HepG2 (cell line): ENCODE measurements around the gene NOP56. TPM values are rescaled to one million over a fixed set of nuclear protein-coding genes. Genes with fewer than 3 reads are reported as not detected.

Source experiments
- ATAC-seq: fragments of 200-7000 bp; cut with Tn5 transposase; 3 replicates; pipeline ENCODE4 v1.9.1; 2020; ENCODE audit warnings: mild to moderate bottlenecking, moderate library complexity
- BruUV-seq: library from RNA; stranded (reverse); fragments of 400-500 nt; replicated peaks from 2 replicates; lab custom pipeline; 2021; lab: Mats Ljungman, UMichigan
- CTCF ChIA-PET: fragments of 300-600 bp; formaldehyde crosslinking; extraction: SDS; loops from one replicate; lab custom pipeline; 2021; ENCODE audit warnings: low total read pairs, inconsistent platforms, low intra/inter-chr PET ratio; lab: Yijun Ruan, JAX
- POLR2A ChIA-PET: fragments of 350-600 bp; sonication (Branson Sonifier 250); formaldehyde crosslinking; loops from one replicate; lab custom pipeline; 2020; ENCODE audit warnings: antibody characterized with exemption, inconsistent platforms; lab: Yijun Ruan, JAX
- DNase-seq: peaks from one replicate; pipeline ENCODE4 v3.0.0-alpha.2; 2015; ENCODE audit warnings: low spot score
- FAIRE-seq: peaks from 3 replicates; lab custom pipeline; 2011; peaks lifted over from hg19 to GRCh38; lab: Jason Lieb, UNC
- H2AFZ ChIP-seq: one replicate; pipeline ENCODE4 v1.6.1; 2011; ENCODE audit warnings: low read length, inconsistent platforms
- H3K27ac ChIP-seq: fragments of 300-600 bp; 3 replicates; pipeline ENCODE4 v1.8.0; 2011; ENCODE audit warnings: mixed run types, mild to moderate bottlenecking, mixed read lengths, low read length, inconsistent platforms; ENCODE audit not compliant: insufficient read depth; ENCODE audit errors: extremely low read length
- H3K27me3 ChIP-seq, 2 experiments: fragments of 200-600 bp in 1 of 2; 2 replicates in 1 of 2; 3 replicates in 1 of 2; pipeline versions ENCODE4 v1.6.0 to v1.8.0; 2011; ENCODE audit warnings: low read length in 2 of 2, mild to moderate bottlenecking in 2 of 2, moderate library complexity in 2 of 2, inconsistent platforms in 1 of 2; ENCODE audit not compliant: insufficient read depth in 2 of 2, control insufficient read depth in 1 of 2
- H3K36me3 ChIP-seq, 2 experiments: fragments of 200-600 bp in 1 of 2; replicated peaks in 1 of 2; 2 replicates in 1 of 2; 3 replicates in 1 of 2; pipeline versions ENCODE4 v1.5.1 to v1.8.0; 2011; ENCODE audit warnings: low read length in 2 of 2, inconsistent platforms in 1 of 2; ENCODE audit not compliant: insufficient read depth in 2 of 2, control insufficient read depth in 1 of 2
- H3K4me1 ChIP-seq: 2 replicates; pipeline ENCODE4 v1.5.1; 2012; ENCODE audit warnings: low read length, inconsistent platforms; ENCODE audit not compliant: insufficient read depth
- H3K4me2 ChIP-seq: 2 replicates; pipeline ENCODE4 v1.6.0; 2011; ENCODE audit warnings: low read depth, low read length, inconsistent platforms
- H3K4me3 ChIP-seq, 3 experiments: fragments of 200-600 bp in 1 of 3; sonication (generic), shearing (Covaris generic) in 1 of 3; replicated peaks in 1 of 3; 2 replicates each; pipeline ENCODE4 v1.5.1; 2011 to 2016; ENCODE audit warnings: low read length in 3 of 3, inconsistent platforms in 2 of 3, low read depth in 2 of 3, mild to moderate bottlenecking in 2 of 3, control low read depth in 1 of 3, mixed read lengths in 1 of 3; ENCODE audit not compliant: insufficient read depth in 1 of 3
- H3K79me2 ChIP-seq: one replicate; pipeline ENCODE4 v1.6.1; 2011; ENCODE audit warnings: low read length, inconsistent platforms; ENCODE audit not compliant: insufficient read depth
- H3K9ac ChIP-seq: 2 replicates; pipeline ENCODE4 v1.6.0; 2011; ENCODE audit warnings: mild to moderate bottlenecking, low read depth, low read length, inconsistent platforms; ENCODE audit not compliant: insufficient read depth
- H3K9me3 ChIP-seq: 2 replicates; pipeline ENCODE4 v1.5.1; 2012; ENCODE audit warnings: mild to moderate bottlenecking, low read length
- H4K20me1 ChIP-seq: 2 replicates; pipeline ENCODE4 v1.6.0; 2011; ENCODE audit warnings: inconsistent platforms, mild to moderate bottlenecking, low read length, moderate library complexity; ENCODE audit not compliant: insufficient read depth
- BCL3 ChIP-seq: sonication (generic); formaldehyde crosslinking; IDR thresholded peaks from 2 replicates; pipeline ENCODE4 v1.5.1; 2020; ENCODE audit warnings: mild to moderate bottlenecking, missing genetic modification reagents, moderate library complexity
- DNMT1 ChIP-seq: sonication (generic); formaldehyde crosslinking; IDR thresholded peaks from 2 replicates; pipeline ENCODE4 v1.5.1; 2020; ENCODE audit warnings: mild to moderate bottlenecking, missing genetic modification reagents
- GATAD1 ChIP-seq: IDR thresholded peaks from 2 replicates; pipeline ENCODE4 v1.6.1; 2016; ENCODE audit warnings: missing genetic modification reagents, missing compliant biosample characterization
- GTF3A ChIP-seq: sonication (generic); formaldehyde crosslinking; conservative IDR thresholded peaks from 2 replicates; pipeline ENCODE4 v1.4.0; 2020; ENCODE audit warnings: mild to moderate bottlenecking, missing genetic modification reagents
- HNRNPK ChIP-seq: fragments of 200-400 bp; formaldehyde crosslinking; IDR thresholded peaks from 2 replicates; pipeline ENCODE4 v1.6.1; 2018; ENCODE audit warnings: low read length, low read depth, moderate library complexity, mild to moderate bottlenecking; ENCODE audit not compliant: poor library complexity, severe bottlenecking
- HNRNPLL ChIP-seq: fragments of 200-400 bp; formaldehyde crosslinking; IDR thresholded peaks from 2 replicates; pipeline ENCODE4 v1.6.1; 2017; ENCODE audit warnings: mild to moderate bottlenecking, low read depth, low read length; ENCODE audit not compliant: poor library complexity, severe bottlenecking
- MAZ ChIP-seq, 2 experiments: sonication (generic) in 1 of 2; formaldehyde crosslinking in 1 of 2; IDR thresholded peaks; 2 replicates each; pipeline versions ENCODE4 v1.5.0 to v1.6.1; 2012 to 2020; ENCODE audit warnings: low read depth in 2 of 2, mild to moderate bottlenecking in 2 of 2, borderline replicate concordance in 1 of 2, improper control_type of control experiment in 1 of 2, low read length in 1 of 2, missing genetic modification reagents in 1 of 2, moderate library complexity in 1 of 2
- MTA1 ChIP-seq: sonication (generic); formaldehyde crosslinking; IDR thresholded peaks from 2 replicates; pipeline ENCODE4 v1.4.0; 2020; ENCODE audit warnings: missing genetic modification reagents, mild to moderate bottlenecking, borderline replicate concordance
- NFYC ChIP-seq: IDR thresholded peaks from 2 replicates; pipeline ENCODE4 v1.6.1; 2016; ENCODE audit warnings: missing genetic modification reagents, missing compliant biosample characterization
- THAP7 ChIP-seq: sonication (generic); formaldehyde crosslinking; IDR thresholded peaks from 2 replicates; pipeline ENCODE4 v1.8.1; 2023; ENCODE audit warnings: mild to moderate bottlenecking, missing genetic modification reagents
- ZFP91 ChIP-seq: sonication (generic); formaldehyde crosslinking; IDR thresholded peaks from 2 replicates; pipeline ENCODE4 v1.9.0; 2022; ENCODE audit warnings: missing genetic modification reagents, mild to moderate bottlenecking, borderline replicate concordance
- ZNF274 ChIP-seq: sonication (generic); formaldehyde crosslinking; IDR thresholded peaks from 2 replicates; pipeline ENCODE4 v1.5.1; 2020; ENCODE audit warnings: mild to moderate bottlenecking, missing genetic modification reagents
- ZNF678 ChIP-seq: sonication (generic); formaldehyde crosslinking; IDR thresholded peaks from 2 replicates; pipeline ENCODE4 v1.4.0; 2020; ENCODE audit warnings: mild to moderate bottlenecking, missing genetic modification reagents
- ZNF772 ChIP-seq: sonication (generic); formaldehyde crosslinking; IDR thresholded peaks from 2 replicates; pipeline ENCODE4 v1.5.0; 2020; ENCODE audit warnings: mild to moderate bottlenecking, missing genetic modification reagents
- ZXDC ChIP-seq: sonication (generic); formaldehyde crosslinking; IDR thresholded peaks from 2 replicates; pipeline ENCODE4 v1.5.0; 2020; ENCODE audit warnings: mild to moderate bottlenecking, missing genetic modification reagents
- WGBS: methylation state at CpG from one replicate; pipeline ENCODE4 v1.1.6; 2017; ENCODE audit warnings: low lambda C conversion rate; 5-methylcytosine and 5-hydroxymethylcytosine counted together
- in situ Hi-C: cut with HindIII; loops from 2 replicates; pipeline ENCODE4 v1.10.0; 2017; ENCODE audit warnings: low pct_unique_long_range_greater_than_20kb; ENCODE audit not compliant: extremely low pct_ligation_motif_present
- intact Hi-C: fragments of 100-400 bp; cut with micrococcal nuclease; formaldehyde crosslinking; loops from one replicate; pipeline ENCODE4 v1.10.0; 2022; ENCODE audit not compliant: unreplicated experiment
- polyA plus RNA-seq, 8 experiments: library from polyadenylated mRNA; depleted of rRNA in 3 of 8; stranded (reverse) in 7 of 8; unstranded in 1 of 8; fragments of >200 nt; fragmentation: Illumina TruSeq in 4 of 8; extraction: Trizol in 4 of 8; gene quantifications; 2 replicates each; pipeline versions ENCODE4 v1.2.1 to v1.2.3, GENCODE V29; 2011 to 2016; ENCODE audit warnings: low read depth in 4 of 8, missing spikeins in 1 of 8, mixed read lengths in 1 of 8; ENCODE audit not compliant: insufficient read depth in 1 of 8
- total RNA-seq, 5 experiments: library from RNA; depleted of rRNA; stranded (reverse); fragments of >200 nt; fragmentation: Illumina TruSeq; extraction: Trizol; gene quantifications; 2 replicates each; pipeline ENCODE4 v1.2.3, GENCODE V29; 2016; ENCODE audit warnings: low read depth in 1 of 5

The NOP56 gene
- total and polyA plus RNA-seq, 2 of the 13 experiments (the other 11 are each of a cell fraction or from before 2014, with no cell fraction given): 369 to 1,116 TPM

- Histone ChIP-seq H3K4me2 (peak overlapping the region; percentile 65), H3K9me3 (no peaks in the 10 kb centered on the region), H4K20me1 (peaks cover 6% of the 10 kb centered on the region; the same call in 1 of the 2 replicates), H3K4me3 (peak overlapping the region in 2 of 3 experiments; percentile 47 to 72; a peak in 3 of 6 replicates), H3K36me3 (no peaks in the 10 kb centered on the region), H3K27me3 (peaks cover 31 to 84% of the 10 kb centered on the region in 2 experiments), H3K9ac (no peak overlapping the region), H3K79me2 (no peaks in the 10 kb centered on the region), H3K27ac (no peak overlapping the region), H3K4me1 (peaks cover 8% of the 10 kb centered on the region), H2AFZ (no peak overlapping the region)
- no peak for FAIRE-seq
- 29% methylated on average over 21 of the region's 89 CpGs for WGBS
- no peak for DNase-seq
- no TSS peak for BruUV-seq
- CTCF ChIA-PET: no interaction called here
- intact Hi-C loops: no loop called here
- peak; percentile 24 for ATAC-seq
- POLR2A ChIA-PET: interaction anchor here (2.3 kb wide), 1 partner anchor 41 kb away, joined by 8 read pairs; the partner anchor contains the start of gene NOP56
- in situ Hi-C loops: no loop called here
- TF ChIP-seq GTF3A: no peak
- TF ChIP-seq DNMT1 (CRISPR knock-in tag): peak; percentile 65; the same call in 1 of the 2 replicates
- TF ChIP-seq HNRNPK: peak; percentile 34
- TF ChIP-seq ZFP91 (CRISPR knock-in tag): peak; percentile 48; the same call in 1 of the 2 replicates
- TF ChIP-seq THAP7 (CRISPR knock-in tag): no peak
- TF ChIP-seq ZNF678 (CRISPR knock-in tag): 0 out of 2 replicates have a peak, but pooled peaks have one; percentile 55
- TF ChIP-seq MTA1: peak; percentile 30; the same call in 1 of the 2 replicates
- TF ChIP-seq GATAD1 (CRISPR knock-in tag): no peak
- peak; percentile 66; the same call in 1 of the 2 replicates for TF ChIP-seq ZNF772 (CRISPR knock-in tag)
- peak; percentile 56 for TF ChIP-seq HNRNPLL
- no peak for TF ChIP-seq MAZ (IDR thresholded peaks at IDR 0.05; ENCODE audit: borderline replicate concordance, low read depth, low read length)
- 0 out of 2 replicates have a peak, but pooled peaks have one; percentile 49 for TF ChIP-seq MAZ (CRISPR knock-in tag; IDR thresholded peaks at IDR 0.05; ENCODE audit: low read depth)
- no peak for TF ChIP-seq ZXDC (CRISPR knock-in tag)
- TF ChIP-seq BCL3 (CRISPR knock-in tag): no peak; the same call in 1 of the 2 replicates
- no peak for TF ChIP-seq NFYC (CRISPR knock-in tag)
- TF ChIP-seq ZNF274 (CRISPR knock-in tag): 0 out of 2 replicates have a peak, but pooled peaks have one; percentile 29
Observed at GRCh38 chr20:2693286-2694007, 41.0 kb downstream of the NOP56 start.
